Effector memory CD8-positive, alpha-beta T cell (primary cell): ENCODE measurements around the gene PITHD1.
"Not testable (repeated sequence)": the region's sequence is repeated elsewhere in the genome, so short reads cannot be mapped to it uniquely, and the experiment has no call there.

Experiments used
- ATAC-seq: fragments of 150-1000 bp; cut with Tn5 transposase; replicated peaks from 2 replicates; pipeline ENCODE4 v1.10.0; 2021; ENCODE audit warnings: mild to moderate bottlenecking, moderate library complexity
- DNase-seq, 3 experiments: peaks; one replicate each; pipeline ENCODE4 v3.0.0; 2021
- H3K27ac Mint-ChIP-seq, 2 donors: one replicate each; pipeline ENCODE4 v1.8.0; 2022; ENCODE audit warnings: mild to moderate bottlenecking in 2 of 2, mixed read lengths in 2 of 2, moderate library complexity in 2 of 2
- H3K27me3 Mint-ChIP-seq, 2 donors: one replicate each; pipeline ENCODE4 v1.8.0; 2022; ENCODE audit warnings: mixed read lengths in 2 of 2
- H3K36me3 Mint-ChIP-seq: one replicate; pipeline ENCODE4 v1.8.0; 2022; ENCODE audit warnings: mild to moderate bottlenecking, moderate library complexity, mixed read lengths; ENCODE audit not compliant: insufficient read depth
- H3K4me1 Mint-ChIP-seq, 2 donors: one replicate each; pipeline ENCODE4 v1.8.0; 2022; ENCODE audit warnings: low read depth in 2 of 2, mixed read lengths in 2 of 2
- H3K4me3 Mint-ChIP-seq, 2 donors: one replicate each; pipeline ENCODE4 v1.8.0; 2022; ENCODE audit warnings: mild to moderate bottlenecking in 2 of 2, mixed read lengths in 2 of 2, moderate library complexity in 2 of 2
- H3K9me3 Mint-ChIP-seq, 2 donors: one replicate each; pipeline ENCODE4 v1.8.0; 2022; ENCODE audit warnings: mixed read lengths in 2 of 2

The PITHD1 gene

GRCh38 chr1:23807453-23807852, 29.2 kb downstream of the PITHD1 start:
- Mint-ChIP-seq H3K27ac (peak overlapping the region in 1 of 2 donors; percentile 72), H3K36me3 (peaks cover 7% of the 10 kb centered on the region), H3K4me3 (no peak overlapping the region), H3K4me1 (peaks cover 14 to 18% of the 10 kb centered on the region in 2 donors), H3K9me3 (no peaks in the 10 kb centered on the region), H3K27me3 (no peaks in the 10 kb centered on the region)
- DNase-seq (no peak), ATAC-seq (no peak)

- Mint-ChIP-seq H3K4me3 (no peak overlapping the region), H3K36me3 (peaks cover 16% of the 10 kb centered on the region), H3K27me3 (no peaks in the 10 kb centered on the region), H3K9me3 (no peaks in the 10 kb centered on the region), H3K27ac (no peak overlapping the region), H3K4me1 (peaks cover 12 to 18% of the 10 kb centered on the region in 2 donors)
- DNase-seq (peak; percentile 81 to 84 (median 82)), ATAC-seq (peak; percentile 98)
Measured at GRCh38 chr1:23809751-23810171, 31.5 kb downstream of the PITHD1 start.

- ATAC-seq (peak; percentile 61), DNase-seq (peak; percentile 46 to 60 (median 54))
- no peaks in the 10 kb centered on the region for H3K9me3 Mint-ChIP-seq
- H3K4me3 Mint-ChIP-seq = no peak overlapping the region
- H3K36me3 Mint-ChIP-seq = peaks cover 24% of the 10 kb centered on the region
- H3K27me3 Mint-ChIP-seq = no peaks in the 10 kb centered on the region
- H3K27ac Mint-ChIP-seq = peak overlapping the region in 1 of 2 donors; percentile 81
- peaks cover 12 to 18% of the 10 kb centered on the region in 2 donors for H3K4me1 Mint-ChIP-seq
Measured at GRCh38 chr1:23810818-23811540, 32.8 kb downstream of the PITHD1 start.

- no peak for ATAC-seq
- Mint-ChIP-seq H3K36me3 (peaks cover 39% of the 10 kb centered on the region), H3K27me3 (no peaks in the 10 kb centered on the region), H3K9me3 (no peaks in the 10 kb centered on the region), H3K4me1 (peaks cover 12 to 18% of the 10 kb centered on the region in 2 donors), H3K27ac (no peak overlapping the region), H3K4me3 (no peak overlapping the region)
- DNase-seq = no peak
Measured at GRCh38 chr1:23814016-23814415, 35.8 kb downstream of the PITHD1 start.

GRCh38 chr1:23816361-23816760, 38.1 kb downstream of the PITHD1 start:
- no peak overlapping the region for H3K27ac Mint-ChIP-seq
- no peaks in the 10 kb centered on the region for H3K4me1 Mint-ChIP-seq
- no peaks in the 10 kb centered on the region for H3K9me3 Mint-ChIP-seq
- H3K27me3 Mint-ChIP-seq = no peaks in the 10 kb centered on the region
- ATAC-seq (no peak), DNase-seq (no peak)
- H3K4me3 Mint-ChIP-seq = no peak overlapping the region
- H3K36me3 Mint-ChIP-seq = peaks cover 39% of the 10 kb centered on the region

GRCh38 chr1:23816906-23817305, 38.7 kb downstream of the PITHD1 start:
- Mint-ChIP-seq H3K27ac (no peak overlapping the region), H3K36me3 (peaks cover 39% of the 10 kb centered on the region), H3K4me1 (no peaks in the 10 kb centered on the region), H3K4me3 (no peak overlapping the region), H3K27me3 (no peaks in the 10 kb centered on the region), H3K9me3 (no peaks in the 10 kb centered on the region)
- no peak for ATAC-seq
- no peak for DNase-seq

- H3K36me3 Mint-ChIP-seq = peaks cover 36% of the 10 kb centered on the region
- H3K9me3 Mint-ChIP-seq = no peaks in the 10 kb centered on the region
- H3K27ac Mint-ChIP-seq = no peak overlapping the region
Measured at GRCh38 chr1:23817633-23818032, 39.4 kb downstream of the PITHD1 start.

GRCh38 chr1:23823767-23824166, 45.5 kb downstream of the PITHD1 start:
- Mint-ChIP-seq H3K27me3 (no peaks in the 10 kb centered on the region), H3K4me1 (peaks cover 5 to 12% of the 10 kb centered on the region in 2 donors), H3K36me3 (peaks cover 10% of the 10 kb centered on the region), H3K9me3 (no peaks in the 10 kb centered on the region), H3K4me3 (peak overlapping the region; percentile 59 to 63), H3K27ac (peak overlapping the region; percentile 25 to 97)
- no peak for ATAC-seq
- DNase-seq = no peak

More at GRCh38 chr1:23817633-23818032, 39.4 kb downstream of the PITHD1 start:
- DNase-seq (no peak), ATAC-seq (no peak)
- no peak overlapping the region for H3K4me3 Mint-ChIP-seq
- no peaks in the 10 kb centered on the region for H3K4me1 Mint-ChIP-seq
- no peaks in the 10 kb centered on the region for H3K27me3 Mint-ChIP-seq

- no peaks in the 10 kb centered on the region for H3K9me3 Mint-ChIP-seq
- peaks cover 10% of the 10 kb centered on the region for H3K36me3 Mint-ChIP-seq
- DNase-seq = no peak
- no peaks in the 10 kb centered on the region for H3K27me3 Mint-ChIP-seq
- peak overlapping the region; percentile 94 to 95 for H3K4me3 Mint-ChIP-seq
- ATAC-seq = peak; percentile 3
- H3K4me1 Mint-ChIP-seq = peaks cover 5 to 12% of the 10 kb centered on the region in 2 donors
- H3K27ac Mint-ChIP-seq = peak overlapping the region; percentile 97
Measured at GRCh38 chr1:23824711-23825075, 46.5 kb downstream of the PITHD1 start.

GRCh38 chr1:23825076-23825761, 47.0 kb downstream of the PITHD1 start, which contains the start of gene HMGCL:
Gene HMGCL (minus strand): TSS chr1:23825429. CDS start chr1:23825415, 14 bp downstream.
- peak; percentile 77 to 79 (median 78) for DNase-seq
- Mint-ChIP-seq H3K9me3 (no peaks in the 10 kb centered on the region), H3K27me3 (no peaks in the 10 kb centered on the region), H3K36me3 (peaks cover 10% of the 10 kb centered on the region), H3K4me3 (peak within 1 kb of the TSS; percentile 94 to 95), H3K4me1 (peaks cover 5 to 12% of the 10 kb centered on the region in 2 donors), H3K27ac (peak within 1 kb of the TSS; percentile 97)
- peak; percentile 97 for ATAC-seq

- H3K27ac Mint-ChIP-seq = peak overlapping the region; percentile 97
- H3K4me3 Mint-ChIP-seq = peak overlapping the region; percentile 94 to 95
- H3K36me3 Mint-ChIP-seq = peaks cover 10% of the 10 kb centered on the region
- DNase-seq = no peak
- ATAC-seq = peak; percentile 64
- peaks cover 5 to 12% of the 10 kb centered on the region in 2 donors for H3K4me1 Mint-ChIP-seq
- H3K9me3 Mint-ChIP-seq = no peaks in the 10 kb centered on the region
- H3K27me3 Mint-ChIP-seq = no peaks in the 10 kb centered on the region
Measured at GRCh38 chr1:23825762-23826522, 47.7 kb downstream of the PITHD1 start.

- not testable (repeated sequence) for ATAC-seq, H3K27me3 Mint-ChIP-seq, H3K9me3 Mint-ChIP-seq, DNase-seq
- peak overlapping the region; percentile 9 to 95 for H3K4me3 Mint-ChIP-seq
- peaks cover 5 to 12% of the 10 kb centered on the region in 2 donors for H3K4me1 Mint-ChIP-seq
- H3K36me3 Mint-ChIP-seq = peaks cover 10% of the 10 kb centered on the region
- peak overlapping the region; percentile 51 to 97 for H3K27ac Mint-ChIP-seq
Measured at GRCh38 chr1:23826590-23826989, 48.4 kb downstream of the PITHD1 start.

- Mint-ChIP-seq H3K9me3 (no peaks in the 10 kb centered on the region), H3K27me3 (no peaks in the 10 kb centered on the region), H3K36me3 (peaks cover 10% of the 10 kb centered on the region), H3K4me3 (no peak overlapping the region), H3K27ac (no peak overlapping the region), H3K4me1 (peaks cover 5 to 12% of the 10 kb centered on the region in 2 donors)
- ATAC-seq (no peak), DNase-seq (no peak)
Measured at GRCh38 chr1:23827717-23828116, 49.5 kb downstream of the PITHD1 start.
